ENCODE data around the gene ANKRD6.

ANKRD6 gene

GRCh38 chr6:89454300-89454699 lies 21.3 kb downstream of the ANKRD6 start:
- H3K27me3 ChIP-seq (ENCODE audit: low read length): no peaks in the 10 kb centered on the region
- H3K36me3 ChIP-seq (ENCODE audit: low read length): no peaks in the 10 kb centered on the region
- no peaks in the 10 kb centered on the region for H3F3A ChIP-seq (ENCODE audit: insufficient read depth)
- H3K79me2 ChIP-seq (ENCODE audit: insufficient read depth, low read length): no peaks in the 10 kb centered on the region
- H3K9ac ChIP-seq (ENCODE audit: low read length): no peak overlapping the region
- H3K9me2 ChIP-seq (replicated peaks; ENCODE audit: insufficient read depth, low read length): no peaks in the 10 kb centered on the region
- H3K27ac ChIP-seq (ENCODE audit: low read depth, low read length): no peak overlapping the region
- no peaks in the 10 kb centered on the region for H3K9me3 ChIP-seq (ENCODE audit: insufficient read depth, low read length)
- no peak overlapping the region for H2AFZ ChIP-seq (ENCODE audit: low read depth, low read length, severe bottlenecking)
- H3K4me3 ChIP-seq (ENCODE audit: insufficient read depth, low read length, poor library complexity, severe bottlenecking): no peak overlapping the region
- no peaks in the 10 kb centered on the region for H4K20me1 ChIP-seq (ENCODE audit: low read depth, low read length)
- no peak for TF ChIP-seq CTCF (IDR thresholded peaks at IDR 0.05; ENCODE audit: insufficient read depth, low read length, poor library complexity, severe bottlenecking)
- TF ChIP-seq EZH2phosphoT487 (conservative IDR thresholded peaks at IDR 0.05; ENCODE audit: low read length): no peak
- H3K4me2 ChIP-seq (ENCODE audit: low read depth, low read length, poor library complexity, severe bottlenecking): no peak overlapping the region

DNA sequence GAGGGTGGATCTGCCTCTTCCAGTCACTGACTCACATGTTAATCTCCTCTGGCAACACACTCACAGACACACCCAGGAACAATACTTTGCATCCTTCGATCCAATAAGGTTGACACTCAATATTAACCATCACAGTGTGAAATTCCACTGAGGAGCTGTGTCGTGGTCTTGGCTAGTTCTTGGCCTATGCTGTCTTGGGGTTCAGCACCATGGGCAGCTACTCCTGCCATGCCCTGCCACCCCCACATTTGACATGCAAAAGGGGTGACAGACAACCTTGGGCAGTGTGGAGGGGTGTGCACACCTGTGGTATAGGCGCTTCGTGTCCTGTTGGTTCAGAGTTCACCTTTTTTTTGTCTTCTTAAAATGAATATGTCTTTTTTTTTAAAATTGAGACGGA lies 25.8 kb downstream of the ANKRD6 start:
- no peak for TF ChIP-seq EZH2phosphoT487 (conservative IDR thresholded peaks at IDR 0.05; ENCODE audit: low read length)
- no peak for TF ChIP-seq CTCF (IDR thresholded peaks at IDR 0.05; ENCODE audit: insufficient read depth, low read length, poor library complexity, severe bottlenecking)
- Histone ChIP-seq H3K36me3 (ENCODE audit: low read length) (no peaks in the 10 kb centered on the region), H3K9me2 (replicated peaks; ENCODE audit: insufficient read depth, low read length) (no peaks in the 10 kb centered on the region), H3K27ac (ENCODE audit: low read depth, low read length) (no peak overlapping the region), H4K20me1 (ENCODE audit: low read depth, low read length) (no peaks in the 10 kb centered on the region), H2AFZ (ENCODE audit: low read depth, low read length, severe bottlenecking) (no peak overlapping the region), H3K4me2 (ENCODE audit: low read depth, low read length, poor library complexity, severe bottlenecking) (no peak overlapping the region), H3K9me3 (ENCODE audit: insufficient read depth, low read length) (no peaks in the 10 kb centered on the region), H3K27me3 (ENCODE audit: low read length) (no peaks in the 10 kb centered on the region), H3K9ac (ENCODE audit: low read length) (no peak overlapping the region), H3K4me3 (ENCODE audit: insufficient read depth, low read length, poor library complexity, severe bottlenecking) (no peak overlapping the region), H3K79me2 (ENCODE audit: insufficient read depth, low read length) (no peaks in the 10 kb centered on the region), H3F3A (ENCODE audit: insufficient read depth) (no peaks in the 10 kb centered on the region)

- Histone ChIP-seq H3K4me3 (ENCODE audit: insufficient read depth, low read length, poor library complexity, severe bottlenecking) (no peak overlapping the region), H3K9ac (ENCODE audit: low read length) (no peak overlapping the region), H3K79me2 (ENCODE audit: insufficient read depth, low read length) (no peaks in the 10 kb centered on the region)
Measured at GRCh38 chr6:89459501-89459900, 26.5 kb downstream of the ANKRD6 start.

More at GRCh38 chr6:89459501-89459900, 26.5 kb downstream of the ANKRD6 start:
- no peak overlapping the region for H3K27ac ChIP-seq (ENCODE audit: low read depth, low read length)
- no peaks in the 10 kb centered on the region for H3K27me3 ChIP-seq (ENCODE audit: low read length)
- H3F3A ChIP-seq (ENCODE audit: insufficient read depth): no peaks in the 10 kb centered on the region
- no peaks in the 10 kb centered on the region for H3K9me3 ChIP-seq (ENCODE audit: insufficient read depth, low read length)
- H3K36me3 ChIP-seq (ENCODE audit: low read length): no peaks in the 10 kb centered on the region
- H3K4me2 ChIP-seq (ENCODE audit: low read depth, low read length, poor library complexity, severe bottlenecking): no peak overlapping the region
- no peaks in the 10 kb centered on the region for H3K9me2 ChIP-seq (replicated peaks; ENCODE audit: insufficient read depth, low read length)
- no peaks in the 10 kb centered on the region for H4K20me1 ChIP-seq (ENCODE audit: low read depth, low read length)
- TF ChIP-seq EZH2phosphoT487 (conservative IDR thresholded peaks at IDR 0.05; ENCODE audit: low read length): no peak
- TF ChIP-seq CTCF (IDR thresholded peaks at IDR 0.05; ENCODE audit: insufficient read depth, low read length, poor library complexity, severe bottlenecking): no peak
- H2AFZ ChIP-seq (ENCODE audit: low read depth, low read length, severe bottlenecking): no peak overlapping the region
